GM12801 (cell line): ENCODE results near the gene ADRB1.

Source experiments
- TF ChIP-seq, protein P1 (sequence below): IDR thresholded peaks from one replicate; pipeline ENCODE4 v1.5.1; 2011; ENCODE audit warnings: control low read depth; ENCODE audit not compliant: insufficient read length; ENCODE audit errors: extremely low read depth

Gene ADRB1

DNA sequence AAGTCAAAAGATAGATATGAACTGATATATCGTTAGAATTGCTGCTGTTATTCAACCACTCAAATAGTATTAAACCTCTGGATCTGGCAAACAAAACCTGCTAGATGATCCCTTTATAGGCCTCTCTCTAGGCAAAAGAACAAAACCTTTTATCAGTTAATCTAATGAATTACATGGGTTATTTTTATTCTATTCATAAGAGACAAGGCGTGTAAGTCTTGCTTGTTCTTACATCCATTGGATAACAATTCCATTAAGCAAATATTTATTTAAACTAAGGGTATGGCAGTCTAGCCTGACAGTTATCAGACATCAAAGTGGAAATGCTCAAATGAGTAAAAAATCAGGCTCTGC, 16.6 kb upstream of the ADRB1 start:
- TF ChIP-seq, protein P1, sequence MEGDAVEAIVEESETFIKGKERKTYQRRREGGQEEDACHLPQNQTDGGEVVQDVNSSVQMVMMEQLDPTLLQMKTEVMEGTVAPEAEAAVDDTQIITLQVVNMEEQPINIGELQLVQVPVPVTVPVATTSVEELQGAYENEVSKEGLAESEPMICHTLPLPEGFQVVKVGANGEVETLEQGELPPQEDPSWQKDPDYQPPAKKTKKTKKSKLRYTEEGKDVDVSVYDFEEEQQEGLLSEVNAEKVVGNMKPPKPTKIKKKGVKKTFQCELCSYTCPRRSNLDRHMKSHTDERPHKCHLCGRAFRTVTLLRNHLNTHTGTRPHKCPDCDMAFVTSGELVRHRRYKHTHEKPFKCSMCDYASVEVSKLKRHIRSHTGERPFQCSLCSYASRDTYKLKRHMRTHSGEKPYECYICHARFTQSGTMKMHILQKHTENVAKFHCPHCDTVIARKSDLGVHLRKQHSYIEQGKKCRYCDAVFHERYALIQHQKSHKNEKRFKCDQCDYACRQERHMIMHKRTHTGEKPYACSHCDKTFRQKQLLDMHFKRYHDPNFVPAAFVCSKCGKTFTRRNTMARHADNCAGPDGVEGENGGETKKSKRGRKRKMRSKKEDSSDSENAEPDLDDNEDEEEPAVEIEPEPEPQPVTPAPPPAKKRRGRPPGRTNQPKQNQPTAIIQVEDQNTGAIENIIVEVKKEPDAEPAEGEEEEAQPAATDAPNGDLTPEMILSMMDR, result no peak

DNA sequence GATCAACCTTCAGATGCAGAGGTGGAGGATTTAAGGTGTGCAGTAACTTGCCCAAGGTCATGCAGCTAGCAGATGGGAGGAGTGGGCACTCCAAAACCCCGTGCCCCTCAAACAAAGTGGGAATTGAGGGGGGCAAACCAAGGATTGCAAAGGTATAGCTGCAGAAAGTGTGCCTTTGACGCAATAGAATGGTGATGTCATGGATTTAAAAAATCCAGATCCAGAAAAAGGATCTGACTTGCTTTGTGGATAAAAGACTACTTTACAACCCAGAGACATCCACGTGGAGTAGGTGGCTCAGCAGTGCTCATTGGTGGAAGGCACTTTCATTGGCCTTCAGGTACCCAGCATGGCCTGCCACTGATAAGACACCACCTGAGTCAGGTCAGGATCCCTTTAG, 15.7 kb upstream of the ADRB1 start:
- TF ChIP-seq, protein P1, result no peak

DNA sequence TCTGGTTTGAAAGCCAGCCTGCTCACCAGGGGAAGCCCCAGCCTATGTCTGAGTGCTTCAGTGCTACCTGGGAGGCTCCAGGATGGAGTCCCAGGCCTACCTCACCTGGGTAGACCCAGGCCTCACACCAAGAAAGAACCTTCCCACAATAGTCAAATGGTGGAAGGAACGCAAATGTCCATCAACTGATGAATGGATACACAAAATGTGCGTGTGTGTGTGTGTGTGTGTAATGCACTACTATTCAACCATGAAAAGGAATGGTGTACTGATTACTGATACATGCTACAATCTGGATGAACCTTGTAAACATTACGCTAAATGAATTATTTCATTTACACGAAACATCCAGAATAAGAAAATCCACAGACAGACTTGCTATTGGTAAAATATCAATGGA, 15.2 kb upstream of the ADRB1 start:
- TF ChIP-seq, protein P1, result no peak

DNA sequence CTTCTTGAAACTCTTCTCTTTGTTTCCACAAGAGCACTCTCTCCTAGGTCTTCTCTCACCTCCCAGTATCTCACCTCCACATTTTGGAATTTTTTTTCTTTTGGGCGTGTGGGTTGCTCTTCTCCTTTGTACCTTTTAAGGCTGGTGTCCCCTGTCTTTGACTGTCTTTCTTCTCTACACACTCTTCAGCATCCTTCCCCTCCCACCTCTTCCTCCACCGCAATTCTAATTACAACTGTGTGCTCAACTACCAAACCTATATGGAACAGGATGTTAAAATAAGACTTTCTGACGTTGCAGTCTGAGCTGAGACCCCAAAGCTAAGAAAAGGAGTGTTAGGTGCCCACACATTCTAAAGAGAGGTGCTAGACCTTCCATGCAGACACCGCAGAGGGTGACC, 14.0 kb upstream of the ADRB1 start:
- TF ChIP-seq, protein P1, result no peak

DNA sequence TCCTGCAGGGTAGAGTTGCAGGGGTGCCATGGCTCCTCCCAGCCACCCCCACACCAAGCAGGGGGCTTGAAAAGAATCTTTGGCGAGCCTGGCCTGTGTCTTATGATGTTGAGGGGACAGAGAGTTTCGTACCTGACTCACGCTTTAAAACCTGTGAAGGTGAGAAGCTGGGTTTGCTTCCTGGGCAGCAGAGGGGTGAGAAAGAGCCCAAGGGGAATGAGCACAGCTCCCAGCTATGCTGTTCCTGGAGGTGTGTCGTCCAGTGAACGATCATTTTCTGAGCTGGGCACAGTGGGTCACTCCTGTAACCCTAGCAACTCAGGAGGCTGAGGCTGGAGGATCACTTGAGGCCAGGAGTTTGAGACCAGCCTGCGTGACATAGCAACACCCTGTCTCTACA, 13.5 kb upstream of the ADRB1 start:
- TF ChIP-seq, protein P1, result no peak

DNA sequence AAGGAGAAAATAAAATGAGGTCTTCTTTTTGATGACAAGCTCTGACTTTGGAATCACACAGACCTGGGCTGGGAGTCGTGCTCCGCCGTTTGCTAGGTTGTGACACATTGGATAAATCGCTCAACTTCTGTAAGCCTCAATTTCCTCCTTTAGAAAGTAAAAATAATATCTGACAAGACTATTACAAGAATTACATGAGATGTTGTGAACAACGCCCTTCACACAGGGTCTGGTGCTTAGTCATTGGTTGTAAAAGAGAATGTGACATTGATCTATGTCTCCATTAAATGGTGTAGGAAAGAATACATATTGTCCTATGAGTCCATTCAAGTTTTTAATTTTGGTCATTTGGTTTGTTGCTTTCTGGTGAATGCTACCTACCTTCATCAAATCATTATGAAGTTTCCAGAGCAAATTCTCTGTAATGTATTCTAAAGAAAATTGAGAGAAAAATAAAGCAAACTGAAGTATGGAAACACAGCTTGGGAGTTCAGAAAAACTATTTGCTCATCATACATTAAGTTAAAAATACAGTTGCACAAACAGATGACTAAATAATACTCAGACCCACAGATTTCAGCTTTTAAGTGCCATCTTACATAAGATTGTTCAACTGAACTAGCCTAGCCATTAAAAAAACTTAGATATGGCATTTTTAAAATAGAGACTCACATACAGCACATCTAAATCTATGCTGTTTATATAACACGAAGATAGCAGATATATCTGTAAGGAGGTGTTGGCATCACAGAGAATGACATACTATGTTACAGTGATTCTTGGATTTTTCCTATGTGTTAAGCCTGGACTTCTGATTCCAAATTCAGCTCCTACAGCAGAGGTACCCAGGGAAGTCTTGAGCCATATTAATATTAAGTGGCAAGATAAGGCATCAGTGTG, 12.3 kb upstream of the ADRB1 start:
- TF ChIP-seq, protein P1, result no peak

DNA sequence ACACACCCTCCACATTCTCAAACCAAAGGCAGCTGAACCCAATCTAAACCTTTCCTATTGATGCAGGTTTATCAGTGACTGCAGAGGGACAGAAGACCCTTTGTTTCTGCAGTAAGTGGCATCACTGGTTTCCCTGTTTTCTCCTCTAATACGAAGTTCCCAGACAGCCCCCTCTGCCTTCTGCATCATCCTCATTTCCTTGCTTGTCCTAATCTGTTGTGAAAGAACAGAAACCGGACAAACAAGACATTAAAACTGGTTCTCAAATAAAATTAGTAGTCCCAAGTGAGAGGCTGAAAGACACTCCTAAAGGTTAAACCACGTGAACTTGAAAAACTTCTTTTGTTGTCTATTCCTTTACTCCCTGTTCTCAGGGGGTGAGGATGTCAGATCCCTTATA, 10.1 kb upstream of the ADRB1 start:
- TF ChIP-seq, protein P1, result no peak
